Choroid plexus epithelial cell (primary cell): Measurements from ENCODE around the gene PPIP5K2.

Source experiments
- DNase-seq: peaks from one replicate; pipeline ENCODE4 v3.0.0-alpha.2; 2010; ENCODE audit warnings: low read depth
- H3K4me3 ChIP-seq: 2 replicates; pipeline ENCODE4 v1.5.1; 2011; ENCODE audit warnings: low read depth, mild to moderate bottlenecking, control low read depth, low read length, moderate library complexity
- CTCF ChIP-seq: conservative IDR thresholded peaks from 2 replicates; pipeline ENCODE4 v1.5.1; 2011; ENCODE audit warnings: low read depth, mild to moderate bottlenecking, control low read depth, inconsistent platforms, low read length, moderate library complexity

PPIP5K2 gene

GRCh38 chr5:103260951-103261350, 140.8 kb downstream of the PPIP5K2 start:
- DNase-seq = no peak
- H3K4me3 ChIP-seq = no peak overlapping the region
- TF ChIP-seq CTCF = no peak
